ENCODE measurements around the gene AMIGO3.

- TF ChIP-seq EZH2phosphoT487 (IDR thresholded peaks at IDR 0.05; ENCODE audit: unreplicated experiment): no peak
- no peak for TF ChIP-seq CREB1 (CRISPR knock-in tag; IDR thresholded peaks at IDR 0.05; ENCODE audit: low read depth)
- TF ChIP-seq JUNB (IDR thresholded peaks at IDR 0.05; ENCODE audit: unreplicated experiment): no peak
- TF ChIP-seq, protein P1, sequence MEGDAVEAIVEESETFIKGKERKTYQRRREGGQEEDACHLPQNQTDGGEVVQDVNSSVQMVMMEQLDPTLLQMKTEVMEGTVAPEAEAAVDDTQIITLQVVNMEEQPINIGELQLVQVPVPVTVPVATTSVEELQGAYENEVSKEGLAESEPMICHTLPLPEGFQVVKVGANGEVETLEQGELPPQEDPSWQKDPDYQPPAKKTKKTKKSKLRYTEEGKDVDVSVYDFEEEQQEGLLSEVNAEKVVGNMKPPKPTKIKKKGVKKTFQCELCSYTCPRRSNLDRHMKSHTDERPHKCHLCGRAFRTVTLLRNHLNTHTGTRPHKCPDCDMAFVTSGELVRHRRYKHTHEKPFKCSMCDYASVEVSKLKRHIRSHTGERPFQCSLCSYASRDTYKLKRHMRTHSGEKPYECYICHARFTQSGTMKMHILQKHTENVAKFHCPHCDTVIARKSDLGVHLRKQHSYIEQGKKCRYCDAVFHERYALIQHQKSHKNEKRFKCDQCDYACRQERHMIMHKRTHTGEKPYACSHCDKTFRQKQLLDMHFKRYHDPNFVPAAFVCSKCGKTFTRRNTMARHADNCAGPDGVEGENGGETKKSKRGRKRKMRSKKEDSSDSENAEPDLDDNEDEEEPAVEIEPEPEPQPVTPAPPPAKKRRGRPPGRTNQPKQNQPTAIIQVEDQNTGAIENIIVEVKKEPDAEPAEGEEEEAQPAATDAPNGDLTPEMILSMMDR (conservative IDR thresholded peaks at IDR 0.05; ENCODE audit: low read depth in 2 of 2): no peak
- TF ChIP-seq POLR2AphosphoS5 (IDR thresholded peaks at IDR 0.05; ENCODE audit: low read depth): no peak
- TF ChIP-seq ZNF114 (CRISPR knock-in tag; IDR thresholded peaks at IDR 0.05): no peak
- TF ChIP-seq REST (IDR thresholded peaks at IDR 0.05; ENCODE audit: unreplicated experiment): no peak
- no peak for TF ChIP-seq NANOG (IDR thresholded peaks at IDR 0.05; ENCODE audit: borderline replicate concordance)
- TF ChIP-seq EZH2 (IDR thresholded peaks at IDR 0.05; ENCODE audit: low read depth, unreplicated experiment): no peak
- no peak for TF ChIP-seq ZNF331 (CRISPR knock-in tag; IDR thresholded peaks at IDR 0.05; ENCODE audit: low read depth)
- TF ChIP-seq, protein P2, sequence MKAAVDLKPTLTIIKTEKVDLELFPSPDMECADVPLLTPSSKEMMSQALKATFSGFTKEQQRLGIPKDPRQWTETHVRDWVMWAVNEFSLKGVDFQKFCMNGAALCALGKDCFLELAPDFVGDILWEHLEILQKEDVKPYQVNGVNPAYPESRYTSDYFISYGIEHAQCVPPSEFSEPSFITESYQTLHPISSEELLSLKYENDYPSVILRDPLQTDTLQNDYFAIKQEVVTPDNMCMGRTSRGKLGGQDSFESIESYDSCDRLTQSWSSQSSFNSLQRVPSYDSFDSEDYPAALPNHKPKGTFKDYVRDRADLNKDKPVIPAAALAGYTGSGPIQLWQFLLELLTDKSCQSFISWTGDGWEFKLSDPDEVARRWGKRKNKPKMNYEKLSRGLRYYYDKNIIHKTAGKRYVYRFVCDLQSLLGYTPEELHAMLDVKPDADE (IDR thresholded peaks at IDR 0.05): no peak
Measured at GRCh38 chr3:49727154-49727923, 7.9 kb upstream of the AMIGO3 start.
